NT2/D1 (cell line): Measurements from ENCODE around the gene ADGRL3.

Experiments
- DNase-seq: peaks from one replicate; pipeline ENCODE4 v3.0.0-alpha.2; 2011; ENCODE audit warnings: low read depth, low spot score
- H3K27me3 ChIP-seq: 2 replicates; pipeline ENCODE4 v1.6.0; 2011; ENCODE audit warnings: mild to moderate bottlenecking; ENCODE audit not compliant: insufficient read length, insufficient read depth
- H3K36me3 ChIP-seq: 2 replicates; pipeline ENCODE4 v1.6.1; 2011; ENCODE audit warnings: mild to moderate bottlenecking, low read length, mixed read lengths; ENCODE audit not compliant: insufficient read depth, insufficient read length
- H3K4me1 ChIP-seq: 2 replicates; pipeline ENCODE4 v1.5.1; 2011; ENCODE audit not compliant: insufficient read depth, insufficient read length
- H3K4me3 ChIP-seq: 2 replicates; pipeline ENCODE4 v1.5.1; 2011; ENCODE audit warnings: low read depth; ENCODE audit not compliant: insufficient read length
- H3K9ac ChIP-seq: 2 replicates; pipeline ENCODE4 v1.6.0; 2011; ENCODE audit warnings: low read depth; ENCODE audit not compliant: insufficient read length
- H3K9me3 ChIP-seq: 2 replicates; pipeline ENCODE4 v1.5.1; 2011; ENCODE audit warnings: mild to moderate bottlenecking, low read length; ENCODE audit not compliant: insufficient read depth
- SUZ12 ChIP-seq: IDR thresholded peaks from 2 replicates; pipeline ENCODE4 v1.6.1; 2011; ENCODE audit not compliant: insufficient read length, insufficient read depth; ENCODE audit errors: extremely low read depth
- YY1 ChIP-seq: IDR thresholded peaks from 2 replicates; pipeline ENCODE4 v1.6.1; 2011; ENCODE audit not compliant: insufficient read length, insufficient read depth
- ZNF274 ChIP-seq: IDR thresholded peaks from 2 replicates; pipeline ENCODE4 v1.6.1; 2011; ENCODE audit warnings: mild to moderate bottlenecking, low read depth, low read length

The ADGRL3 gene

GRCh38 chr4:61462451-61463326 is 262.6 kb downstream of the ADGRL3 start:
- H3K4me1 ChIP-seq, result no peaks in the 10 kb centered on the region
- DNase-seq, result no peak
- H3K4me3 ChIP-seq, result no peak overlapping the region
- H3K9ac ChIP-seq, result no peak overlapping the region
- no peaks in the 10 kb centered on the region for H3K9me3 ChIP-seq
- H3K36me3 ChIP-seq, result no peaks in the 10 kb centered on the region
- H3K27me3 ChIP-seq, result no peaks in the 10 kb centered on the region
- TF ChIP-seq ZNF274 (no peak), SUZ12 (no peak), YY1 (no peak)

DNA sequence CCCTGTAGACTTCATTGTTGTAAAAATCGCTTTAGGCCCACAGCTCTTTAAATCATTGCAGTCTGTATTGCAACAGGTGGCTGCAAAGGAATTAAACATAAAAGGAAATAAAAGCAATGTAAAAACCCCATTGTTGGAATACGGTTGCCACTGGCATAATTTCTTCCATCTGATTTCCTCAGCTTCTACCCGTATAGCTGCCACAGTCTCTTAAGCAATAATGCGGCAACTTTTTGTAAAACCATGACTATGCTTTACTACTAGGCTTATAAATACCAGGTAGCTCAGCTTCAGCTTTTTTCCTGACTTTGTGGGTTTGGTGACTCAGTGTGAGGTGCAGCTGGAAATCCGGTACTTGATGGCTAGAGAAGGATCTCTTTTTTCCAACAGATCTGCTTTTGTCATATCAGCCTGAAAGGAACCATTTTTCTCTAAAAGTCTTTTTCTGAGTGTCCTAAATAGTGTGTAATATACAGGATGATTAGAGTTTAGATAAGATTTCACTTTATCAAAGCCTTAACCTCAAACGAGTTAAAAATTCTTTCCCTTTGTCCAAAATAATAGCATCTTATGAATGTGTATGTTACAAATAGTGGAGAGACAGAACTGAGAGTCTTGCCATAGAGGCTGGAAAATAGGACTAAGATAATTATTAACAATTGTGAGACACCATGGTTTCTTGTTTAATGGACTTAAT is 268.0 kb downstream of the ADGRL3 start:
- no peaks in the 10 kb centered on the region for H3K36me3 ChIP-seq
- DNase-seq, result no peak

GRCh38 chr4:61473306-61473705 is 273.2 kb downstream of the ADGRL3 start:
- H3K9ac ChIP-seq, result no peak overlapping the region
- no peaks in the 10 kb centered on the region for H3K27me3 ChIP-seq
- no peak for DNase-seq
- no peak for TF ChIP-seq ZNF274
- TF ChIP-seq SUZ12, result no peak
- no peak for TF ChIP-seq YY1
- H3K4me1 ChIP-seq, result no peaks in the 10 kb centered on the region
- H3K36me3 ChIP-seq, result no peaks in the 10 kb centered on the region
- no peak overlapping the region for H3K4me3 ChIP-seq
- no peaks in the 10 kb centered on the region for H3K9me3 ChIP-seq

More for the DNA sequence above, 268.0 kb downstream of the ADGRL3 start:
- Histone ChIP-seq H3K27me3 (no peaks in the 10 kb centered on the region), H3K4me1 (no peaks in the 10 kb centered on the region), H3K4me3 (no peak overlapping the region), H3K9ac (no peak overlapping the region), H3K9me3 (no peaks in the 10 kb centered on the region)
- no peak for TF ChIP-seq ZNF274

DNA sequence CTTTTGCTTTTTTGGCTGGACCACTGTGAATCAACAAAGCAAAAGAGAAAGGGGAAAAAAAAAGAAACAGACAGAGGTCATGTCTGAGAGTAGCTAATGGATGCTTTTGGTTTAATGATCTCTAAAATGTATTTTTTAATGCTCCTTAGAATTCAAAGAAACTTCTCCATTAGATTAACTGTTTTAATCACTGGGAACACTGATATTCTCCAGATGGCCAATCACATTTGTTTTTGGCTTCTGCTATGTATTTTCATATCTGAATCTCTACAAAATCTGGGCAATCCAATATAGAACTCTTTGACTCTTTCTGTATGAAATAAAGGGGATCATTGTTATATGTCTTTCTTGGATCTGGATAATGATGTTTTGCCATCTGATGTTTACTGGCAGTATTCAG is 278.2 kb downstream of the ADGRL3 start:
- Histone ChIP-seq H3K4me1 (no peaks in the 10 kb centered on the region), H3K4me3 (no peak overlapping the region), H3K36me3 (no peaks in the 10 kb centered on the region), H3K9me3 (no peaks in the 10 kb centered on the region), H3K27me3 (no peaks in the 10 kb centered on the region), H3K9ac (no peak overlapping the region)
- TF ChIP-seq ZNF274 (no peak), SUZ12 (no peak), YY1 (no peak)
- DNase-seq, result no peak

- H3K36me3 ChIP-seq, result no peaks in the 10 kb centered on the region
- H3K9ac ChIP-seq, result no peak overlapping the region
- TF ChIP-seq SUZ12, result no peak
- TF ChIP-seq YY1, result no peak
- no peak for TF ChIP-seq ZNF274
- no peak for DNase-seq
- H3K4me3 ChIP-seq, result no peak overlapping the region
- no peaks in the 10 kb centered on the region for H3K9me3 ChIP-seq
- H3K4me1 ChIP-seq, result no peaks in the 10 kb centered on the region
- H3K27me3 ChIP-seq, result no peaks in the 10 kb centered on the region
Measured at GRCh38 chr4:61485056-61485455, 284.9 kb downstream of the ADGRL3 start.

DNA sequence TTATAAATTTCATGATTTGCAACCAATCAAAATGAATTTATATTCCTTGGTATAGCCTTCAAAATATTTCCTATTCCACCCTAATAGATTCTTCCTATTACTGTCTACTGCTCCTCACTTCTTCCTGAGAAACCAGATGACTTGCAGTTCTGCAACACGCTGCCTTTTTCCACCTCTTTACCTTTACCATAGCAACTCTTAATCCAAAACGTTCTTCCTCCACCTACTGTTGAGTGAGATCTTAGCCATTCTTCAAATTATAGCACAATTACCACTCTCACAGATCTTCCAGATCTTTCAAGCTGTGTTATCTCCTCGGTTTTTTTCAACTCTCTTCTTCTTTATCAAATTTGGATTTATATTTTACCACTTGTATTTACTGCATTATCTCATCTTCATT is 289.8 kb downstream of the ADGRL3 start:
- no peak for TF ChIP-seq YY1
- no peak for TF ChIP-seq ZNF274
- TF ChIP-seq SUZ12, result no peak
- DNase-seq, result no peak

GRCh38 chr4:61493041-61493440 is 292.9 kb downstream of the ADGRL3 start:
- H3K4me1 ChIP-seq, result no peaks in the 10 kb centered on the region
- TF ChIP-seq YY1, result no peak
- TF ChIP-seq ZNF274, result no peak
- no peak for TF ChIP-seq SUZ12
- no peaks in the 10 kb centered on the region for H3K9me3 ChIP-seq
- no peaks in the 10 kb centered on the region for H3K36me3 ChIP-seq
- H3K4me3 ChIP-seq, result no peak overlapping the region
- no peak for DNase-seq
- H3K27me3 ChIP-seq, result no peaks in the 10 kb centered on the region
- H3K9ac ChIP-seq, result no peak overlapping the region

More for the DNA sequence above, 289.8 kb downstream of the ADGRL3 start:
- Histone ChIP-seq H3K36me3 (no peaks in the 10 kb centered on the region), H3K27me3 (no peaks in the 10 kb centered on the region), H3K9ac (no peak overlapping the region), H3K4me1 (no peaks in the 10 kb centered on the region), H3K4me3 (no peak overlapping the region), H3K9me3 (no peaks in the 10 kb centered on the region)
